HepG2 (cell line): ENCODE data around the gene SAP25. TPM values are rescaled to one million over a fixed set of nuclear protein-coding genes. Genes with fewer than 3 reads are reported as not detected.

ENCODE experiments used
- ARHGAP35 ChIP-seq: sonication (generic); formaldehyde crosslinking; IDR thresholded peaks from 2 replicates; pipeline ENCODE4 v1.9.0; 2022; ENCODE audit warnings: mild to moderate bottlenecking, inconsistent platforms, moderate library complexity, missing genetic modification reagents, borderline replicate concordance
- FOXA1 ChIP-seq, 2 experiments: fragments of 450-650 bp in 1 of 2; sonication (generic) in 1 of 2; formaldehyde crosslinking in 1 of 2; IDR thresholded peaks; 2 replicates each; pipeline versions ENCODE4 v1.4.0 to v1.6.1; 2016 to 2020; ENCODE audit warnings: missing genetic modification reagents in 1 of 2
- KDM1A ChIP-seq: IDR thresholded peaks from 2 replicates; pipeline ENCODE4 v1.6.1; 2016; ENCODE audit warnings: missing compliant biosample characterization
- MLLT10 ChIP-seq: sonication (generic); formaldehyde crosslinking; IDR thresholded peaks from 2 replicates; pipeline ENCODE4 v1.4.0; 2020; ENCODE audit warnings: missing genetic modification reagents
- MTA1 ChIP-seq: sonication (generic); formaldehyde crosslinking; IDR thresholded peaks from 2 replicates; pipeline ENCODE4 v1.4.0; 2020; ENCODE audit warnings: missing genetic modification reagents, mild to moderate bottlenecking, borderline replicate concordance
- NCOR1 ChIP-seq: fragments of 200-600 bp; sonication (generic); IDR thresholded peaks from 2 replicates; pipeline ENCODE4 v1.7.0; 2017; ENCODE audit warnings: antibody characterized with exemption, low read length, borderline replicate concordance
- NR2F1 ChIP-seq, 2 experiments: fragments of 450-650 bp in 1 of 2; formaldehyde crosslinking in 1 of 2; IDR thresholded peaks; 2 replicates each; pipeline versions ENCODE4 v1.5.0 to v1.6.1; 2016 to 2020; ENCODE audit warnings: mild to moderate bottlenecking in 1 of 2, missing compliant biosample characterization in 1 of 2, missing genetic modification reagents in 1 of 2, moderate library complexity in 1 of 2
- NR2F6 ChIP-seq, 2 experiments: IDR thresholded peaks; 2 replicates each; pipeline ENCODE4 v1.6.1; 2016; ENCODE audit warnings: antibody characterized with exemption in 1 of 2, mild to moderate bottlenecking in 1 of 2
- PCBP2 ChIP-seq: fragments of 200-400 bp; formaldehyde crosslinking; optimal IDR thresholded peaks from 2 replicates; pipeline ENCODE3; 2018; ENCODE audit warnings: low read length, low read depth; ENCODE audit not compliant: poor library complexity, severe bottlenecking
- PITX1 ChIP-seq: sonication (generic); formaldehyde crosslinking; IDR thresholded peaks from 2 replicates; pipeline ENCODE4 v1.5.1; 2020; ENCODE audit warnings: mild to moderate bottlenecking, missing genetic modification reagents
- PPARG ChIP-seq: conservative IDR thresholded peaks from 2 replicates; pipeline ENCODE4 v1.6.1; 2016; ENCODE audit warnings: missing biosample characterization, missing genetic modification reagents
- REPIN1 ChIP-seq: sonication (generic); formaldehyde crosslinking; IDR thresholded peaks from 2 replicates; pipeline ENCODE4 v1.8.0; 2022; ENCODE audit warnings: missing genetic modification reagents, low read depth, mild to moderate bottlenecking, borderline replicate concordance
- SPEN ChIP-seq: sonication (generic); formaldehyde crosslinking; IDR thresholded peaks from 2 replicates; pipeline ENCODE4 v1.5.1; 2020; ENCODE audit warnings: low read depth, mild to moderate bottlenecking, missing genetic modification reagents
- STAG1 ChIP-seq: sonication (generic); formaldehyde crosslinking; IDR thresholded peaks from 2 replicates; pipeline ENCODE4 v1.4.0; 2020; ENCODE audit warnings: missing genetic modification reagents
- ZBTB21 ChIP-seq: sonication (generic); formaldehyde crosslinking; IDR thresholded peaks from 2 replicates; pipeline ENCODE4 v1.4.0; 2020; ENCODE audit warnings: missing genetic modification reagents
- ZBTB38 ChIP-seq: sonication (generic); formaldehyde crosslinking; IDR thresholded peaks from 2 replicates; pipeline ENCODE4 v1.5.1; 2020; ENCODE audit warnings: mild to moderate bottlenecking, missing genetic modification reagents
- ZFP37 ChIP-seq: sonication (generic); formaldehyde crosslinking; IDR thresholded peaks from 2 replicates; pipeline ENCODE4 v1.4.0; 2020; ENCODE audit warnings: missing genetic modification reagents, borderline replicate concordance
- ZMYM4 ChIP-seq: sonication (generic); formaldehyde crosslinking; IDR thresholded peaks from 2 replicates; pipeline ENCODE4 v1.8.1; 2023; ENCODE audit warnings: mild to moderate bottlenecking, missing genetic modification reagents
- ZNF333 ChIP-seq: sonication (generic); formaldehyde crosslinking; IDR thresholded peaks from 2 replicates; pipeline ENCODE4 v1.4.0; 2020; ENCODE audit warnings: mild to moderate bottlenecking, missing genetic modification reagents, borderline replicate concordance
- ZNF660 ChIP-seq: sonication (generic); formaldehyde crosslinking; IDR thresholded peaks from 2 replicates; pipeline ENCODE4 v1.5.1; 2020; ENCODE audit warnings: mild to moderate bottlenecking, low read depth, missing genetic modification reagents, borderline replicate concordance
- ZNF777 ChIP-seq: sonication (generic); formaldehyde crosslinking; IDR thresholded peaks from 2 replicates; pipeline ENCODE4 v1.4.0; 2020; ENCODE audit warnings: missing genetic modification reagents
- ZNF839 ChIP-seq: sonication (generic); formaldehyde crosslinking; IDR thresholded peaks from 2 replicates; pipeline ENCODE4 v1.4.0; 2020; ENCODE audit warnings: missing genetic modification reagents, mild to moderate bottlenecking, borderline replicate concordance
- ZSCAN22 ChIP-seq: sonication (generic); formaldehyde crosslinking; IDR thresholded peaks from 2 replicates; pipeline ENCODE4 v1.4.0; 2020; ENCODE audit warnings: mild to moderate bottlenecking, missing genetic modification reagents
- ZSCAN30 ChIP-seq: sonication (generic); formaldehyde crosslinking; IDR thresholded peaks from 2 replicates; pipeline ENCODE4 v1.5.0; 2020; ENCODE audit warnings: mild to moderate bottlenecking, missing genetic modification reagents
- polyA plus RNA-seq, 8 experiments: library from polyadenylated mRNA; depleted of rRNA in 3 of 8; stranded (reverse) in 7 of 8; unstranded in 1 of 8; fragments of >200 nt; fragmentation: Illumina TruSeq in 4 of 8; extraction: Trizol in 4 of 8; gene quantifications; 2 replicates each; pipeline versions ENCODE4 v1.2.1 to v1.2.3, GENCODE V29; 2011 to 2016; ENCODE audit warnings: low read depth in 4 of 8, missing spikeins in 1 of 8, mixed read lengths in 1 of 8; ENCODE audit not compliant: insufficient read depth in 1 of 8
- total RNA-seq, 5 experiments: library from RNA; depleted of rRNA; stranded (reverse); fragments of >200 nt; fragmentation: Illumina TruSeq; extraction: Trizol; gene quantifications; 2 replicates each; pipeline ENCODE4 v1.2.3, GENCODE V29; 2016; ENCODE audit warnings: low read depth in 1 of 5
- TF ChIP-seq, protein P1 (sequence below): sonication (generic); formaldehyde crosslinking; IDR thresholded peaks from 2 replicates; pipeline ENCODE4 v1.4.0; 2020; ENCODE audit warnings: mild to moderate bottlenecking, missing genetic modification reagents
- TF ChIP-seq, protein P2 (sequence below): sonication (generic); formaldehyde crosslinking; IDR thresholded peaks from 2 replicates; pipeline ENCODE4 v1.4.0; 2020; ENCODE audit warnings: missing genetic modification reagents, low read depth, mild to moderate bottlenecking, borderline replicate concordance
- TF ChIP-seq, protein P3 (sequence below): sonication (generic); formaldehyde crosslinking; IDR thresholded peaks from 2 replicates; pipeline ENCODE4 v1.4.0; 2020; ENCODE audit warnings: missing genetic modification reagents

The SAP25 gene
- total and polyA plus RNA-seq, 2 of the 13 experiments (the other 11 are each of a cell fraction or from before 2014, with no cell fraction given), result 0.15 to 0.20 TPM

DNA sequence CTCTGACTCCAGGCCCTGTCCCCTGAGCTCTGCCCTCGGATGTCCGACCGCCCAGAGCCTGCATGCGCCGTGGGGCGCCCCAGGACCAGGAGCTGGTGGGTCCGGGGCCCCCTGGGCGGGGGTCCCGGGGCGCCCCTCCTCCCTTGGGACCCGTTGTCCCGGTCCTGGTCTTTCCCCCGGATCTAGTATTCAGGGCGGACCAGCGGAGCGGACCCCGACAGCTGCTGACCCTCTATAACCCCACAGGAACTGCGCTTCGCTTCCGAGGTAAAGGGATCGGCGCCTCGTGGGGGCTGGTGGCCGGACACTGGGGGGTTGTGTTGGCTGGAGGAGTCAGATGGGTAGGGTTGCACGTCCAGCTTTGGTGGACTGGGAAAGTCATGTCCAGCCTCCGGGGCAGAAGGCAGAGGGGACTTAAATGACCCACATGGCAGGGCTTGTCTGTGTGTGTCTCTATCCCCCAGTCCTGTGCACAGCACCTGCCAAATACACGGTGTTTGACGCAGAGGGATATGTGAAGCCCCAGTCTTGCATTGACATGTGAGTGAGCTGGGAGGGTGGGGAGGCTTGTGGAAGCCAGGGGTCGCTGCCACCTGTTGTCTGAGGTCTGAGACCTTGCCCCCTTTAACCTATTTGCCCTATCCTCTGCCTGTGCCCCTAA, 39.2 kb upstream of the SAP25 start (continued):
- TF ChIP-seq, protein P1, sequence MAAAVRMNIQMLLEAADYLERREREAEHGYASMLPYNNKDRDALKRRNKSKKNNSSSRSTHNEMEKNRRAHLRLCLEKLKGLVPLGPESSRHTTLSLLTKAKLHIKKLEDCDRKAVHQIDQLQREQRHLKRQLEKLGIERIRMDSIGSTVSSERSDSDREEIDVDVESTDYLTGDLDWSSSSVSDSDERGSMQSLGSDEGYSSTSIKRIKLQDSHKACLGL (CRISPR knock-in tag), result 0 out of 2 replicates have a peak, but pooled peaks have one; percentile 26
- TF ChIP-seq ZNF660, result no peak
- TF ChIP-seq PITX1 (CRISPR knock-in tag), result no peak
- TF ChIP-seq, protein P2, sequence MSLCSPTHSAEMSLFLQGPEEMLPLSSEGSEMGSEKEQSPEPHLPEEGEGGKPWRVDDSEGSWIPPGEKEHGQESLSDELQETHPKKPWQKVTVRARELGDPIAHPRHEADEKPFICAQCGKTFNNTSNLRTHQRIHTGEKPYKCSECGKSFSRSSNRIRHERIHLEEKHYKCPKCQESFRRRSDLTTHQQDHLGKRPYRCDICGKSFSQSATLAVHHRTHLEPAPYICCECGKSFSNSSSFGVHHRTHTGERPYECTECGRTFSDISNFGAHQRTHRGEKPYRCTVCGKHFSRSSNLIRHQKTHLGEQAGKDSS, result no peak
- peak; percentile 74 for TF ChIP-seq ZNF777 (CRISPR knock-in tag)
- TF ChIP-seq ARHGAP35, result no peak
- 0 out of 2 replicates have a peak, but pooled peaks have one; percentile 71 for TF ChIP-seq ZNF333 (CRISPR knock-in tag)
- TF ChIP-seq MTA1 (CRISPR knock-in tag), result no peak
- no peak for TF ChIP-seq KDM1A (CRISPR knock-in tag)
- TF ChIP-seq PPARG (CRISPR knock-in tag), result no peak
- TF ChIP-seq PCBP2, result no peak
- peak; percentile 38; the same call in 1 of the 2 replicates for TF ChIP-seq NR2F6 (IDR thresholded peaks at IDR 0.05)
- TF ChIP-seq NR2F6 (CRISPR knock-in tag; IDR thresholded peaks at IDR 0.05), result peak; percentile 37; the same call in 1 of the 2 replicates
- no peak for TF ChIP-seq MLLT10 (CRISPR knock-in tag)
- TF ChIP-seq ZMYM4 (CRISPR knock-in tag), result no peak
- TF ChIP-seq ZBTB21 (CRISPR knock-in tag), result no peak
- no peak for TF ChIP-seq FOXA1 (IDR thresholded peaks at IDR 0.05)
- TF ChIP-seq FOXA1 (CRISPR knock-in tag; IDR thresholded peaks at IDR 0.05), result no peak
- TF ChIP-seq, protein P3, sequence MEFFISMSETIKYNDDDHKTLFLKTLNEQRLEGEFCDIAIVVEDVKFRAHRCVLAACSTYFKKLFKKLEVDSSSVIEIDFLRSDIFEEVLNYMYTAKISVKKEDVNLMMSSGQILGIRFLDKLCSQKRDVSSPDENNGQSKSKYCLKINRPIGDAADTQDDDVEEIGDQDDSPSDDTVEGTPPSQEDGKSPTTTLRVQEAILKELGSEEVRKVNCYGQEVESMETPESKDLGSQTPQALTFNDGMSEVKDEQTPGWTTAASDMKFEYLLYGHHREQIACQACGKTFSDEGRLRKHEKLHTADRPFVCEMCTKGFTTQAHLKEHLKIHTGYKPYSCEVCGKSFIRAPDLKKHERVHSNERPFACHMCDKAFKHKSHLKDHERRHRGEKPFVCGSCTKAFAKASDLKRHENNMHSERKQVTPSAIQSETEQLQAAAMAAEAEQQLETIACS (CRISPR knock-in tag), result no peak
- peak; percentile 58 for TF ChIP-seq STAG1 (CRISPR knock-in tag)
- 0 out of 4 replicates have a peak, but pooled peaks of 1 of the 2 experiments have one; percentile 15 for TF ChIP-seq NR2F1 (CRISPR knock-in tag; IDR thresholded peaks at IDR 0.05)
- 0 out of 2 replicates have a peak, but pooled peaks have one; percentile 63 for TF ChIP-seq ZNF839 (CRISPR knock-in tag)
- no peak for TF ChIP-seq SPEN
- TF ChIP-seq ZFP37, result no peak
- no peak for TF ChIP-seq NCOR1
- no peak for TF ChIP-seq ZSCAN30 (CRISPR knock-in tag)
- no peak for TF ChIP-seq ZBTB38
- no peak for TF ChIP-seq REPIN1 (CRISPR knock-in tag)
- no peak for TF ChIP-seq ZSCAN22 (CRISPR knock-in tag)
